ENCODE data around the gene CLDN11.

DNA sequence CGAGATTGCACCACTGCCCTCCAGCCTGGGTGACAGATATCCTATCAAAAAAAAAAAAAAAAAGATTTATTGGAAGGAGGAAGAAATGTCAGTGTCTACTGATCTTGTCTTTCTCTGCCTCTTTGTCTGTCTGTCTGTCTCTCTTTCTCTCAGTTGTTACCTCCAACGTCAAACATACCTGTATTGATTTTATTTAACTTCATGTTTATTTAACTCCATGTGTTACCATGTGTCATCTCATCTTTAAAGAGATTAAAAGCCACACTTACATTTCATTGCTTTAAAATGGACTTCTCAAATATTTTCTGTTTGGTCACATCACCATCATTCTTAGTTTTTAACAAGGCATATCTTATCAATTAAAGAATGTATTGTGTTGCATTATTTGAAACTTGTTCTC is 9.4 kb downstream of the CLDN11 start:
- no peak for TF ChIP-seq POLR2A (IDR thresholded peaks at IDR 0.05)
- TF ChIP-seq, protein P1, sequence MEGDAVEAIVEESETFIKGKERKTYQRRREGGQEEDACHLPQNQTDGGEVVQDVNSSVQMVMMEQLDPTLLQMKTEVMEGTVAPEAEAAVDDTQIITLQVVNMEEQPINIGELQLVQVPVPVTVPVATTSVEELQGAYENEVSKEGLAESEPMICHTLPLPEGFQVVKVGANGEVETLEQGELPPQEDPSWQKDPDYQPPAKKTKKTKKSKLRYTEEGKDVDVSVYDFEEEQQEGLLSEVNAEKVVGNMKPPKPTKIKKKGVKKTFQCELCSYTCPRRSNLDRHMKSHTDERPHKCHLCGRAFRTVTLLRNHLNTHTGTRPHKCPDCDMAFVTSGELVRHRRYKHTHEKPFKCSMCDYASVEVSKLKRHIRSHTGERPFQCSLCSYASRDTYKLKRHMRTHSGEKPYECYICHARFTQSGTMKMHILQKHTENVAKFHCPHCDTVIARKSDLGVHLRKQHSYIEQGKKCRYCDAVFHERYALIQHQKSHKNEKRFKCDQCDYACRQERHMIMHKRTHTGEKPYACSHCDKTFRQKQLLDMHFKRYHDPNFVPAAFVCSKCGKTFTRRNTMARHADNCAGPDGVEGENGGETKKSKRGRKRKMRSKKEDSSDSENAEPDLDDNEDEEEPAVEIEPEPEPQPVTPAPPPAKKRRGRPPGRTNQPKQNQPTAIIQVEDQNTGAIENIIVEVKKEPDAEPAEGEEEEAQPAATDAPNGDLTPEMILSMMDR (IDR thresholded peaks at IDR 0.05), result no peak
